ENCODE measurements around the gene CDKN1A. TPM values are rescaled to one million over a fixed set of nuclear protein-coding genes. Genes with fewer than 3 reads are reported as not detected.

The CDKN1A gene
- polyA plus RNA-seq, 1 donor from 2014 or later = 23.0 TPM

DNA sequence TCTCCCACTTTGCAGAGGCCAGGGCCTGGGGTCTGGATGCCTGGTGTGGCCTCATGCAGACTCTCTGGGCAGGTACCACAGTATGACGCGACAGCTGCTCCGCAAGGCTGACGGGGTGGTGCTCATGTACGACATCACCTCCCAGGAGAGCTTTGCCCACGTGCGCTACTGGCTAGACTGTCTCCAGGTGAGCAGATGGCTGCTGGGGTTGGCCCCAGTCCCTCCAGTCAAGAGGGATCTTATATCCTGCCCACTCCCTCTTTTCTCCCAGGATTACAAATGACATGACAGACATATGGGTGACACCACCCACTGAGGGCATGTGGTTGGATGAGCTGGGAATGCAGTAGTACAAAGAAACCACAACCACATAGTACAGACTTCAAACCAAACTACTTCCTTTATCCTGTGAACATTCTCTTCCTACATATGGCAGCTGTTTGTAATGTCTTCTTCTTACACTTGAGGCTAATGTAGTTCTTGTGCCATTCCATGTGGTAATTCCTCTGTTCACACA is 49.0 kb downstream of the CDKN1A start:
- H3K27me3 ChIP-seq (ENCODE audit: insufficient read depth, low read depth, low read length) = no peaks in the 10 kb centered on the region
- no peak overlapping the region for H3K9ac ChIP-seq (ENCODE audit: low read length)
- H4K20me1 ChIP-seq (ENCODE audit: insufficient read depth) = no peaks in the 10 kb centered on the region
- no peaks in the 10 kb centered on the region for H3K79me2 ChIP-seq (replicated peaks; ENCODE audit: insufficient read depth, low read length)
- no peak overlapping the region for H3K4me3 ChIP-seq (ENCODE audit: low read length)
- no peaks in the 10 kb centered on the region for H3K9me3 ChIP-seq (ENCODE audit: low read length)
- no peak overlapping the region for H2AFZ ChIP-seq (ENCODE audit: low read depth, low read length)
- TF ChIP-seq, protein P1, sequence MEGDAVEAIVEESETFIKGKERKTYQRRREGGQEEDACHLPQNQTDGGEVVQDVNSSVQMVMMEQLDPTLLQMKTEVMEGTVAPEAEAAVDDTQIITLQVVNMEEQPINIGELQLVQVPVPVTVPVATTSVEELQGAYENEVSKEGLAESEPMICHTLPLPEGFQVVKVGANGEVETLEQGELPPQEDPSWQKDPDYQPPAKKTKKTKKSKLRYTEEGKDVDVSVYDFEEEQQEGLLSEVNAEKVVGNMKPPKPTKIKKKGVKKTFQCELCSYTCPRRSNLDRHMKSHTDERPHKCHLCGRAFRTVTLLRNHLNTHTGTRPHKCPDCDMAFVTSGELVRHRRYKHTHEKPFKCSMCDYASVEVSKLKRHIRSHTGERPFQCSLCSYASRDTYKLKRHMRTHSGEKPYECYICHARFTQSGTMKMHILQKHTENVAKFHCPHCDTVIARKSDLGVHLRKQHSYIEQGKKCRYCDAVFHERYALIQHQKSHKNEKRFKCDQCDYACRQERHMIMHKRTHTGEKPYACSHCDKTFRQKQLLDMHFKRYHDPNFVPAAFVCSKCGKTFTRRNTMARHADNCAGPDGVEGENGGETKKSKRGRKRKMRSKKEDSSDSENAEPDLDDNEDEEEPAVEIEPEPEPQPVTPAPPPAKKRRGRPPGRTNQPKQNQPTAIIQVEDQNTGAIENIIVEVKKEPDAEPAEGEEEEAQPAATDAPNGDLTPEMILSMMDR (IDR thresholded peaks at IDR 0.05; ENCODE audit: poor library complexity, severe bottlenecking) = no peak
- no peak for TF ChIP-seq POLR2AphosphoS5 (IDR thresholded peaks at IDR 0.05)
- no peak for TF ChIP-seq TAF1 (IDR thresholded peaks at IDR 0.05; ENCODE audit: low read depth)
- no peak for TF ChIP-seq SMC3 (conservative IDR thresholded peaks at IDR 0.05; ENCODE audit: poor library complexity)
- TF ChIP-seq EP300 (conservative IDR thresholded peaks at IDR 0.05; ENCODE audit: poor library complexity, severe bottlenecking) = no peak
- TF ChIP-seq MXI1 (conservative IDR thresholded peaks at IDR 0.05; ENCODE audit: poor library complexity, severe bottlenecking) = no peak
- no peak for TF ChIP-seq EZH2 (IDR thresholded peaks at IDR 0.05; ENCODE audit: borderline replicate concordance, insufficient read depth, low read length, poor library complexity, severe bottlenecking)
- no peak for TF ChIP-seq RAD21 (conservative IDR thresholded peaks at IDR 0.05)
- TF ChIP-seq, protein P2, sequence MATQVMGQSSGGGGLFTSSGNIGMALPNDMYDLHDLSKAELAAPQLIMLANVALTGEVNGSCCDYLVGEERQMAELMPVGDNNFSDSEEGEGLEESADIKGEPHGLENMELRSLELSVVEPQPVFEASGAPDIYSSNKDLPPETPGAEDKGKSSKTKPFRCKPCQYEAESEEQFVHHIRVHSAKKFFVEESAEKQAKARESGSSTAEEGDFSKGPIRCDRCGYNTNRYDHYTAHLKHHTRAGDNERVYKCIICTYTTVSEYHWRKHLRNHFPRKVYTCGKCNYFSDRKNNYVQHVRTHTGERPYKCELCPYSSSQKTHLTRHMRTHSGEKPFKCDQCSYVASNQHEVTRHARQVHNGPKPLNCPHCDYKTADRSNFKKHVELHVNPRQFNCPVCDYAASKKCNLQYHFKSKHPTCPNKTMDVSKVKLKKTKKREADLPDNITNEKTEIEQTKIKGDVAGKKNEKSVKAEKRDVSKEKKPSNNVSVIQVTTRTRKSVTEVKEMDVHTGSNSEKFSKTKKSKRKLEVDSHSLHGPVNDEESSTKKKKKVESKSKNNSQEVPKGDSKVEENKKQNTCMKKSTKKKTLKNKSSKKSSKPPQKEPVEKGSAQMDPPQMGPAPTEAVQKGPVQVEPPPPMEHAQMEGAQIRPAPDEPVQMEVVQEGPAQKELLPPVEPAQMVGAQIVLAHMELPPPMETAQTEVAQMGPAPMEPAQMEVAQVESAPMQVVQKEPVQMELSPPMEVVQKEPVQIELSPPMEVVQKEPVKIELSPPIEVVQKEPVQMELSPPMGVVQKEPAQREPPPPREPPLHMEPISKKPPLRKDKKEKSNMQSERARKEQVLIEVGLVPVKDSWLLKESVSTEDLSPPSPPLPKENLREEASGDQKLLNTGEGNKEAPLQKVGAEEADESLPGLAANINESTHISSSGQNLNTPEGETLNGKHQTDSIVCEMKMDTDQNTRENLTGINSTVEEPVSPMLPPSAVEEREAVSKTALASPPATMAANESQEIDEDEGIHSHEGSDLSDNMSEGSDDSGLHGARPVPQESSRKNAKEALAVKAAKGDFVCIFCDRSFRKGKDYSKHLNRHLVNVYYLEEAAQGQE (IDR thresholded peaks at IDR 0.05; ENCODE audit: borderline replicate concordance) = no peak
- no peak overlapping the region for H3K27ac ChIP-seq (ENCODE audit: low read length)
- H3K4me2 ChIP-seq (ENCODE audit: low read length) = no peak overlapping the region
- no peaks in the 10 kb centered on the region for H3K9me2 ChIP-seq (ENCODE audit: insufficient read depth, low read length)
- no peaks in the 10 kb centered on the region for H3K36me3 ChIP-seq (ENCODE audit: insufficient read depth, low read length)
- no peaks in the 10 kb centered on the region for H3F3A ChIP-seq (ENCODE audit: insufficient read depth, low read length, poor library complexity, severe bottlenecking)

DNA sequence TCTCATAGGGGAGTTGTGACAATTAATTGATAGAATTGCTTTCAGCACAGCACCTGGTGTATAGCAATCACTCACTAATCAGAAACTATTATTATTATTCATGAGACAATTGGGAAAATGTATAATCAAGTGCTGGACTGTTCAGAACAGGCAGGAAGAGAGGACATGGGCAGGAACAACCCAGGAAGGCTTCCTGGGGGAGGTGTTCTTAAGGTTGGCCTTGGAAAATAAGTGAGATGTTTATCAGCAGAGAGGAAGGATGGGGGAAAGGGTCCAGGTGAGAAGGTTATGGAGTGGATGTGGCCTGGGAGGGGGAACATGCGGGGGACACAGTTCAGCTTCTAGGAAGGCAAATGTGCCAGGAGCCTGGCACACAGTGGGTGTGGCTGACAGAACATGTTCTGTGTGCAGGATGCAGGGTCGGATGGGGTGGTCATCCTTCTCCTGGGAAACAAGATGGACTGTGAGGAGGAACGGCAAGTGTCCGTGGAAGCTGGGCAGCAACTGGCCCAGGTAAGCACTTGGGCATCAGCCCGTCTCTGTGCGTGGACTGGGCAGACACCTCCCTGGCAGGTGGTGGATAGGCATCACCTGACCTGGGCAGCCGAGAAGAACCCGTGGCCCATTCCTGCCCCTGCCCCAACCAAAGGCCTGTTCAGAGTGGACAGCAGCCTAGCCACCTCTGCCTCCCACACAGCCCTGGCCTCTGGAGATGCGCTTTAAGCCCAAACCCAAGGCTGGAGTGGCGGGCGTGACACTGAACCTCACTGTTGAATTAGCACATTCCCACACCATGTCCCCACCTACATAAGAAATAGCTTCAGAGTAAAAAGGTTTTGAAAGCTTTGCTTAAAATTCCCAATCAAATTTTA is 50.0 kb downstream of the CDKN1A start:
- no peak overlapping the region for H3K27ac ChIP-seq (ENCODE audit: low read length)
- H3K9me3 ChIP-seq (ENCODE audit: low read length) = no peaks in the 10 kb centered on the region
- no peaks in the 10 kb centered on the region for H3K79me2 ChIP-seq (replicated peaks; ENCODE audit: insufficient read depth, low read length)
- no peaks in the 10 kb centered on the region for H3F3A ChIP-seq (ENCODE audit: insufficient read depth, low read length, poor library complexity, severe bottlenecking)
- H3K9me2 ChIP-seq (ENCODE audit: insufficient read depth, low read length) = no peaks in the 10 kb centered on the region
- no peak overlapping the region for H3K9ac ChIP-seq (ENCODE audit: low read length)
- H3K4me2 ChIP-seq (ENCODE audit: low read length) = no peak overlapping the region
- TF ChIP-seq EZH2 (IDR thresholded peaks at IDR 0.05; ENCODE audit: borderline replicate concordance, insufficient read depth, low read length, poor library complexity, severe bottlenecking) = no peak
- TF ChIP-seq EP300 (conservative IDR thresholded peaks at IDR 0.05; ENCODE audit: poor library complexity, severe bottlenecking) = no peak
- TF ChIP-seq, protein P2 (IDR thresholded peaks at IDR 0.05; ENCODE audit: borderline replicate concordance) = no peak
- no peak for TF ChIP-seq MXI1 (conservative IDR thresholded peaks at IDR 0.05; ENCODE audit: poor library complexity, severe bottlenecking)
- no peaks in the 10 kb centered on the region for H3K36me3 ChIP-seq (ENCODE audit: insufficient read depth, low read length)
- no peaks in the 10 kb centered on the region for H4K20me1 ChIP-seq (ENCODE audit: insufficient read depth)
- no peak overlapping the region for H3K4me3 ChIP-seq (ENCODE audit: low read length)
- H3K27me3 ChIP-seq (ENCODE audit: insufficient read depth, low read depth, low read length) = no peaks in the 10 kb centered on the region
- no peak overlapping the region for H2AFZ ChIP-seq (ENCODE audit: low read depth, low read length)

Measured in neural cell (in vitro differentiated cells).